Parathyroid adenoma (tissue), 2 donors: ENCODE measurements around the gene LSR.

Experiments
- H2AFZ ChIP-seq: fragments of 300-600 bp; sonication (generic); one replicate; pipeline ENCODE4 v1.7.0; 2017; ENCODE audit warnings: antibody characterized with exemption, mild to moderate bottlenecking
- H3K27ac ChIP-seq: fragments of 300-600 bp; sonication (generic); one replicate; pipeline ENCODE4 v1.7.0; 2017
- H3K27me3 ChIP-seq: fragments of 300-600 bp; sonication (generic); one replicate; pipeline ENCODE4 v1.7.0; 2017; ENCODE audit warnings: low read length; ENCODE audit not compliant: control insufficient read depth, insufficient read depth
- H3K36me3 ChIP-seq: fragments of 300-600 bp; sonication (generic); one replicate; pipeline ENCODE4 v1.7.0; 2017; ENCODE audit warnings: low read length; ENCODE audit not compliant: control insufficient read depth, insufficient read depth
- H3K4me1 ChIP-seq: fragments of 300-600 bp; sonication (generic); one replicate; pipeline ENCODE4 v1.7.0; 2017; ENCODE audit warnings: control low read depth
- H3K4me2 ChIP-seq: fragments of 300-600 bp; sonication (generic); one replicate; pipeline ENCODE4 v1.7.0; 2017; ENCODE audit warnings: low read length
- H3K4me3 ChIP-seq: fragments of 300-600 bp; sonication (generic); one replicate; pipeline ENCODE4 v1.7.0; 2017; ENCODE audit warnings: low read depth, low read length
- H3K79me2 ChIP-seq: fragments of 300-600 bp; sonication (generic); one replicate; pipeline ENCODE4 v1.7.0; 2017; ENCODE audit warnings: control low read depth
- H3K9ac ChIP-seq: fragments of 300-600 bp; sonication (generic); one replicate; pipeline ENCODE4 v1.7.0; 2017; ENCODE audit warnings: mild to moderate bottlenecking
- H3K9me3 ChIP-seq: fragments of 300-600 bp; sonication (generic); one replicate; pipeline ENCODE4 v1.7.0; 2017; ENCODE audit warnings: low read length; ENCODE audit not compliant: control insufficient read depth
- TF ChIP-seq, protein P1 (sequence below): fragments of 300-600 bp; sonication (generic); IDR thresholded peaks from one replicate; pipeline ENCODE4 v1.7.0; 2017; ENCODE audit warnings: antibody characterized with exemption, mild to moderate bottlenecking
- donor health status: primary hyperparathyroidism.

Gene LSR

DNA sequence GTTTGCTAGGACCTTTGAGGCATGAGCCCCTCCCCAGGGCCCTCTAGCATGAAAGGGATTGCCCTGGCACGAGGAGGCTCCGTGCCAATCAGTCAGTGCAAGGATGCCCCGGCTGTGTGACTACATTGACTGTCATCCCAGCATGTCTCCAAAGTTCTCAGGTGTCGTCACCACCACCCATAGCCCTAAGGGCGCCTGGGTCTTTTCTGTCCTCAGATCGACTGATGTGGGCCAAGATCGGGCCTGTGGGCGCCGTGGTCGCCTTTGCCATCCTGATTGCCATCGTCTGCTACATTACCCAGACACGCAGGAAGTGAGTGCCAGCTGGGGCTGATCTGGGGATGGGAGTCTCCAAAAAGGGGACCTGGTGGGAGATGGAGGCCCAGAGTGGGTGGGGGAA, 61.5 kb downstream of the LSR start:
- Histone ChIP-seq H2AFZ (no peak overlapping the region), H3K9me3 (no peaks in the 10 kb centered on the region), H3K4me2 (no peak overlapping the region), H3K4me1 (no peaks in the 10 kb centered on the region), H3K4me3 (no peak overlapping the region), H3K27me3 (no peaks in the 10 kb centered on the region), H3K9ac (no peak overlapping the region), H3K36me3 (no peaks in the 10 kb centered on the region), H3K79me2 (no peaks in the 10 kb centered on the region), H3K27ac (no peak overlapping the region)
- TF ChIP-seq, protein P1, sequence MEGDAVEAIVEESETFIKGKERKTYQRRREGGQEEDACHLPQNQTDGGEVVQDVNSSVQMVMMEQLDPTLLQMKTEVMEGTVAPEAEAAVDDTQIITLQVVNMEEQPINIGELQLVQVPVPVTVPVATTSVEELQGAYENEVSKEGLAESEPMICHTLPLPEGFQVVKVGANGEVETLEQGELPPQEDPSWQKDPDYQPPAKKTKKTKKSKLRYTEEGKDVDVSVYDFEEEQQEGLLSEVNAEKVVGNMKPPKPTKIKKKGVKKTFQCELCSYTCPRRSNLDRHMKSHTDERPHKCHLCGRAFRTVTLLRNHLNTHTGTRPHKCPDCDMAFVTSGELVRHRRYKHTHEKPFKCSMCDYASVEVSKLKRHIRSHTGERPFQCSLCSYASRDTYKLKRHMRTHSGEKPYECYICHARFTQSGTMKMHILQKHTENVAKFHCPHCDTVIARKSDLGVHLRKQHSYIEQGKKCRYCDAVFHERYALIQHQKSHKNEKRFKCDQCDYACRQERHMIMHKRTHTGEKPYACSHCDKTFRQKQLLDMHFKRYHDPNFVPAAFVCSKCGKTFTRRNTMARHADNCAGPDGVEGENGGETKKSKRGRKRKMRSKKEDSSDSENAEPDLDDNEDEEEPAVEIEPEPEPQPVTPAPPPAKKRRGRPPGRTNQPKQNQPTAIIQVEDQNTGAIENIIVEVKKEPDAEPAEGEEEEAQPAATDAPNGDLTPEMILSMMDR = no peak

- H3K4me3 ChIP-seq = no peak overlapping the region
- H3K4me2 ChIP-seq = no peak overlapping the region
- H3K4me1 ChIP-seq = no peaks in the 10 kb centered on the region
- no peaks in the 10 kb centered on the region for H3K36me3 ChIP-seq
- no peak overlapping the region for H3K9ac ChIP-seq
- no peaks in the 10 kb centered on the region for H3K79me2 ChIP-seq
- TF ChIP-seq, protein P1 = no peak
- H3K27ac ChIP-seq = no peak overlapping the region
- no peak overlapping the region for H2AFZ ChIP-seq
- no peaks in the 10 kb centered on the region for H3K9me3 ChIP-seq
- no peaks in the 10 kb centered on the region for H3K27me3 ChIP-seq
These were observed 62.1 kb downstream of the LSR start for GRCh38 chr19:35310811-35311465.

DNA sequence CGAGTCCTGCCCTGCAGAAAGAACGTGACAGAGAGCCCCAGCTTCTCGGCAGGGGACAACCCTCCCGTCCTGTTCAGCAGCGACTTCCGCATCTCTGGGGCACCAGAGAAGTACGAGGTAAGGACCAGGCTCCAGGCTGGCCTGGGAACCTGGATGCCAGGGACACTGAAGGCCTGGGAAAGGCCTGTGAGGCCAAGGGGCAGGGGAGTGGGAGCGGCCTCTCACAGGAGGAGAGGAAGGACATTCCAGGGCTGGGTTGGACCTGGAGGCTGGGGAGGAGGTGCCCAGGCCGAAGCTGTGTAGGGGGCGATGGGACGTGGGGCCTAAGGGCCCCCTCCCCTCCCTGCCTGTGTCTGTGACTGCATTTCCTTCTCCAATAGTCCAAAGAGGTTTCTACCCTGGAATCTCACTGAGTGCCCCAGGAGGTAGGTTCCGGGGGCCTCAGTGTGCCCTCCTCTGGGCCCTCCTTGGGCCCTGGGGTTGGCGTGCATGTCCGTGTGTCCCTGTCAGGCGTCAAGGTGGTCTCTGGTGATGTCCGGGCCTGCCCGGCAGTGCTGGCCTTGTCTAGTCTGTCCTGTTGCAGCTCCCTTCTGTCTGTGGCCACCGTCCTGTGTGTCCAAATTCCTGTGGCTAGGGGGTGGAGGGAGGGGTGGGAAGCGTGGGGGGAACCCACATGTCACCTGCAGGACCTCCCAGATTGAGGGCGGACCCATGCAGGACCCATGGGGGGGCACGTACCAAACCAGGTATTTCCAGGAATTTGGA, 63.3 kb downstream of the LSR start:
- Histone ChIP-seq H3K4me2 (no peak overlapping the region), H3K9me3 (no peaks in the 10 kb centered on the region), H3K9ac (no peak overlapping the region), H3K27me3 (no peaks in the 10 kb centered on the region), H3K27ac (no peak overlapping the region), H3K4me1 (no peaks in the 10 kb centered on the region), H3K79me2 (no peaks in the 10 kb centered on the region), H3K4me3 (no peak overlapping the region), H2AFZ (no peak overlapping the region), H3K36me3 (no peaks in the 10 kb centered on the region)
- TF ChIP-seq, protein P1 = no peak

DNA sequence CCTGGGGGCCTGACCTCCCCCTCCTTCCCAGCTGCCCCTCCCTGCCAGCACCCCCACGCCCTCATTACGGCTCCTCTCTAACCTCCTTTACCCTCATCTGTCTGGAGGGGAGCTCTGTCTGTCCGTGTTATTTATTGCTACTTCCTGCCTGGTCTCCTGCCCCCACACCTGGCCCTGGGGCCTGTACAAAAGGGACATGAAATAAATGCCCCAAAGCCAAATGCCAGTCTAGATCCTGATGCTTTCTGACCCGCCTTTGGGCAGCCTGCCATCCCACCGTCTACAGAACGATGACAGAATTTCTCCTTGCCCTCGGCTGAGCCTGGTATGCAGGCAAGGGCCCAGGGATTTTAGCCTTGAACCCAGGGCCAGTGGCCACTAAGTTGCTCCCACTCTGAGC, 64.8 kb downstream of the LSR start:
- H3K4me1 ChIP-seq = no peaks in the 10 kb centered on the region
- H3K27ac ChIP-seq = no peak overlapping the region
- no peaks in the 10 kb centered on the region for H3K79me2 ChIP-seq
- H3K27me3 ChIP-seq = no peaks in the 10 kb centered on the region
- no peak overlapping the region for H2AFZ ChIP-seq
- no peak overlapping the region for H3K4me3 ChIP-seq
- TF ChIP-seq, protein P1 = no peak
- H3K4me2 ChIP-seq = no peak overlapping the region
- H3K9me3 ChIP-seq = no peaks in the 10 kb centered on the region
- H3K36me3 ChIP-seq = no peaks in the 10 kb centered on the region
- no peak overlapping the region for H3K9ac ChIP-seq
